Measurements from ENCODE around the gene CNTNAP2. TPM values are rescaled to one million over a fixed set of nuclear protein-coding genes. Genes with fewer than 3 reads are reported as not detected.
A peak's percentile ranks its signal among the peaks of the same experiment; 100 is the strongest.

CNTNAP2 gene
- total RNA-seq, 1 donor = 7.6 TPM

- Histone ChIP-seq H3K36me3 (ENCODE audit: insufficient read depth, low read length) (no peaks in the 10 kb centered on the region), H4K20me1 (ENCODE audit: insufficient read depth, low read length) (no peaks in the 10 kb centered on the region), H3K4me2 (ENCODE audit: insufficient read depth, low read length) (no peak overlapping the region), H3K79me2 (ENCODE audit: insufficient read depth, low read length) (no peaks in the 10 kb centered on the region), H3K27ac (ENCODE audit: low read depth, low read length) (no peak overlapping the region), H3K27me3 (ENCODE audit: insufficient read depth, low read length) (no peaks in the 10 kb centered on the region), H3K4me3 (ENCODE audit: insufficient read depth, low read length) (no peak overlapping the region), H2AFZ (ENCODE audit: low read length) (peak overlapping the region; percentile 0), H3K9me3 (ENCODE audit: low read depth, low read length) (no peaks in the 10 kb centered on the region), H3K4me1 (ENCODE audit: insufficient read depth, low read length) (peaks cover 28% of the 10 kb centered on the region)
- no peak for TF ChIP-seq CTCF (IDR thresholded peaks at IDR 0.05; ENCODE audit: extremely low read depth, low read depth, low read length)
- DNase-seq (ENCODE audit: insufficient read length, low spot score, missing footprints) = no peak
These were observed 1299.4 kb downstream of the CNTNAP2 start for GRCh38 chr7:147415991-147416390.

GRCh38 chr7:147418966-147419365, 1302.4 kb downstream of the CNTNAP2 start:
- Histone ChIP-seq H3K4me1 (ENCODE audit: insufficient read depth, low read length) (peaks cover 6% of the 10 kb centered on the region), H3K4me2 (ENCODE audit: insufficient read depth, low read length) (no peak overlapping the region), H3K27me3 (ENCODE audit: insufficient read depth, low read length) (no peaks in the 10 kb centered on the region), H3K27ac (ENCODE audit: low read depth, low read length) (no peak overlapping the region), H2AFZ (ENCODE audit: low read length) (peak overlapping the region; percentile 88), H4K20me1 (ENCODE audit: insufficient read depth, low read length) (no peaks in the 10 kb centered on the region), H3K79me2 (ENCODE audit: insufficient read depth, low read length) (no peaks in the 10 kb centered on the region), H3K36me3 (ENCODE audit: insufficient read depth, low read length) (no peaks in the 10 kb centered on the region), H3K9me3 (ENCODE audit: low read depth, low read length) (no peaks in the 10 kb centered on the region), H3K4me3 (ENCODE audit: insufficient read depth, low read length) (no peak overlapping the region)
- DNase-seq (ENCODE audit: insufficient read length, low spot score, missing footprints) = no peak
- TF ChIP-seq CTCF (IDR thresholded peaks at IDR 0.05; ENCODE audit: extremely low read depth, low read depth, low read length) = no peak

DNA sequence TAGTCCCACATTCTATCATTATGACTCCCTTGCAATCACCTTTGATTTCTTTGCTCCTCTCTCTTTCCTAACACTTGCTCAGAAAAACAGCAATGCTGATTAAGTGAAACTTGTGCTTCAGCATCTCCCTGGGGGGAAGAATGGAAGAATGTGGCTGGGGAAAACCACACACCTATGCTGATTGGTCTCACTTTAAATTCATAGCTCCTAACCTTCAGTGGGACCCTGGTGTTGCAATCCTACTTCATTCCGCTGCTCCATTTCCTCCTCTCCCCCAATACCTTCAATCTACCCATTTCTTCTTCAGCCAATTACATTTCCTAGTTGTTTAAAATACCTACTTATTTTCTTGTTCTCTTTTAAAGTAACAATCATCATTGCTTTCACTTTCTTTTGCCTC, 1307.3 kb downstream of the CNTNAP2 start:
- Histone ChIP-seq H4K20me1 (ENCODE audit: insufficient read depth, low read length) (no peaks in the 10 kb centered on the region), H3K27me3 (ENCODE audit: insufficient read depth, low read length) (no peaks in the 10 kb centered on the region), H3K4me1 (ENCODE audit: insufficient read depth, low read length) (peaks cover 2% of the 10 kb centered on the region), H2AFZ (ENCODE audit: low read length) (no peak overlapping the region), H3K36me3 (ENCODE audit: insufficient read depth, low read length) (no peaks in the 10 kb centered on the region), H3K4me3 (ENCODE audit: insufficient read depth, low read length) (no peak overlapping the region), H3K27ac (ENCODE audit: low read depth, low read length) (no peak overlapping the region), H3K9me3 (ENCODE audit: low read depth, low read length) (no peaks in the 10 kb centered on the region), H3K4me2 (ENCODE audit: insufficient read depth, low read length) (no peak overlapping the region), H3K79me2 (ENCODE audit: insufficient read depth, low read length) (no peaks in the 10 kb centered on the region)
- TF ChIP-seq CTCF (IDR thresholded peaks at IDR 0.05; ENCODE audit: extremely low read depth, low read depth, low read length) = no peak
- no peak for DNase-seq (ENCODE audit: insufficient read length, low spot score, missing footprints)

DNA sequence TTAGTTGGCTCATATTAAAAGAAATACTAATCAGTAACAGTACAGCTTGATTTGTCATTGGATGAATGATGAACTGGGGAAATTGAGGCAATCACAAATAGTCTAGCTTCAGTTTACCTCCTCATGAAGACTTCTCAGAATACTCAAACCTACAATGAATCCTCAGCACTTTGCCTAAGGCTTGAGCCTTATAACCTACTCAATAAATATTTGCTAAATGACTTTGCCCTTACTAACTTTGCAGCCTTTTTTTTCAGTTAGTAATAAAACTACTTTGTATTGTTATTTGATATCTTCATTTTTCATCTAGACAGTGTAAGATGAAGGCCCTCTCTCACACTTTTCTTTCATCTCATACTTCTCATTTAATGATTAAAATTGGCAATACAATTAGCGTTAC, 1311.5 kb downstream of the CNTNAP2 start:
- H3K4me1 ChIP-seq (ENCODE audit: insufficient read depth, low read length) = peaks cover 7% of the 10 kb centered on the region
- no peak overlapping the region for H3K4me3 ChIP-seq (ENCODE audit: insufficient read depth, low read length)
- H3K27ac ChIP-seq (ENCODE audit: low read depth, low read length) = no peak overlapping the region
- no peak overlapping the region for H3K4me2 ChIP-seq (ENCODE audit: insufficient read depth, low read length)
- no peaks in the 10 kb centered on the region for H3K79me2 ChIP-seq (ENCODE audit: insufficient read depth, low read length)
- no peak overlapping the region for H2AFZ ChIP-seq (ENCODE audit: low read length)
- DNase-seq (ENCODE audit: insufficient read length, low spot score, missing footprints) = no peak
- no peaks in the 10 kb centered on the region for H4K20me1 ChIP-seq (ENCODE audit: insufficient read depth, low read length)
- H3K9me3 ChIP-seq (ENCODE audit: low read depth, low read length) = no peaks in the 10 kb centered on the region
- TF ChIP-seq CTCF (IDR thresholded peaks at IDR 0.05; ENCODE audit: extremely low read depth, low read depth, low read length) = no peak
- no peaks in the 10 kb centered on the region for H3K36me3 ChIP-seq (ENCODE audit: insufficient read depth, low read length)
- no peaks in the 10 kb centered on the region for H3K27me3 ChIP-seq (ENCODE audit: insufficient read depth, low read length)
